ENCODE measurements around the gene MBOAT7. TPM values are rescaled to one million over a fixed set of nuclear protein-coding genes. Genes with fewer than 3 reads are reported as not detected.

MBOAT7 gene
- total RNA-seq, 1 donor, result 30.3 TPM

- Histone ChIP-seq H3K9me3 (ENCODE audit: low read depth, low read length) (no peaks in the 10 kb centered on the region), H3K4me3 (ENCODE audit: low read length) (no peak overlapping the region), H3K27me3 (ENCODE audit: insufficient read depth, low read length) (no peaks in the 10 kb centered on the region), H3K4me1 (ENCODE audit: insufficient read depth, low read length) (peaks cover 54% of the 10 kb centered on the region)
These were observed 24.2 kb downstream of the MBOAT7 start for GRCh38 chr19:54165222-54165621.

- H3K4me3 ChIP-seq (ENCODE audit: low read length), result no peak overlapping the region
- H3K4me1 ChIP-seq (ENCODE audit: insufficient read depth, low read length), result peaks cover 57% of the 10 kb centered on the region
- no peaks in the 10 kb centered on the region for H3K27me3 ChIP-seq (ENCODE audit: insufficient read depth, low read length)
- H3K9me3 ChIP-seq (ENCODE audit: low read depth, low read length), result no peaks in the 10 kb centered on the region
These were observed 24.9 kb downstream of the MBOAT7 start for GRCh38 chr19:54164369-54165068.

- Histone ChIP-seq H3K27me3 (ENCODE audit: insufficient read depth, low read length) (no peaks in the 10 kb centered on the region), H3K4me1 (ENCODE audit: insufficient read depth, low read length) (peaks cover 63% of the 10 kb centered on the region), H3K4me3 (ENCODE audit: low read length) (peak overlapping the region; percentile 15), H3K9me3 (ENCODE audit: low read depth, low read length) (no peaks in the 10 kb centered on the region)
These were observed 26.5 kb downstream of the MBOAT7 start for GRCh38 chr19:54162884-54163283.

GRCh38 chr19:54162241-54162805 lies 27.1 kb downstream of the MBOAT7 start:
- Histone ChIP-seq H3K4me1 (ENCODE audit: insufficient read depth, low read length) (peaks cover 63% of the 10 kb centered on the region), H3K9me3 (ENCODE audit: low read depth, low read length) (no peaks in the 10 kb centered on the region), H3K4me3 (ENCODE audit: low read length) (peak overlapping the region; percentile 15), H3K27me3 (ENCODE audit: insufficient read depth, low read length) (no peaks in the 10 kb centered on the region)

- Histone ChIP-seq H3K4me1 (ENCODE audit: insufficient read depth, low read length) (peaks cover 63% of the 10 kb centered on the region), H3K4me3 (ENCODE audit: low read length) (no peak overlapping the region), H3K27me3 (ENCODE audit: insufficient read depth, low read length) (no peaks in the 10 kb centered on the region), H3K9me3 (ENCODE audit: low read depth, low read length) (no peaks in the 10 kb centered on the region)
These were observed 28.5 kb downstream of the MBOAT7 start for GRCh38 chr19:54160854-54161253.

- H3K9me3 ChIP-seq (ENCODE audit: low read depth, low read length), result no peaks in the 10 kb centered on the region
- peaks cover 63% of the 10 kb centered on the region for H3K4me1 ChIP-seq (ENCODE audit: insufficient read depth, low read length)
- no peaks in the 10 kb centered on the region for H3K27me3 ChIP-seq (ENCODE audit: insufficient read depth, low read length)
- peak overlapping the region; percentile 42 for H3K4me3 ChIP-seq (ENCODE audit: low read length)
These were observed 29.1 kb downstream of the MBOAT7 start for GRCh38 chr19:54160182-54160811.

- Histone ChIP-seq H3K4me3 (ENCODE audit: low read length) (peak within 1 kb of the TSS; percentile 67), H3K4me1 (ENCODE audit: insufficient read depth, low read length) (peaks cover 57% of the 10 kb centered on the region), H3K27me3 (ENCODE audit: insufficient read depth, low read length) (no peaks in the 10 kb centered on the region), H3K9me3 (ENCODE audit: low read depth, low read length) (no peaks in the 10 kb centered on the region)
These were observed 29.8 kb downstream of the MBOAT7 start, which contains the start of gene LENG1 for GRCh38 chr19:54159352-54160181. LENG1 (minus strand) TSS chr19:54159721; CDS start chr19:54159695, 26 bp downstream.

- Histone ChIP-seq H3K4me1 (ENCODE audit: insufficient read depth, low read length) (peaks cover 50% of the 10 kb centered on the region), H3K27me3 (ENCODE audit: insufficient read depth, low read length) (no peaks in the 10 kb centered on the region), H3K4me3 (ENCODE audit: low read length) (peak overlapping the region; percentile 67), H3K9me3 (ENCODE audit: low read depth, low read length) (no peaks in the 10 kb centered on the region)
These were observed 30.5 kb downstream of the MBOAT7 start for GRCh38 chr19:54158812-54159351.

GRCh38 chr19:54156953-54157352 lies 32.4 kb downstream of the MBOAT7 start:
- Histone ChIP-seq H3K9me3 (ENCODE audit: low read depth, low read length) (no peaks in the 10 kb centered on the region), H3K27me3 (ENCODE audit: insufficient read depth, low read length) (no peaks in the 10 kb centered on the region), H3K4me3 (ENCODE audit: low read length) (no peak overlapping the region), H3K4me1 (ENCODE audit: insufficient read depth, low read length) (peaks cover 33% of the 10 kb centered on the region)

- Histone ChIP-seq H3K4me1 (ENCODE audit: insufficient read depth, low read length) (peaks cover 29% of the 10 kb centered on the region), H3K27me3 (ENCODE audit: insufficient read depth, low read length) (no peaks in the 10 kb centered on the region), H3K4me3 (ENCODE audit: low read length) (no peak overlapping the region), H3K9me3 (ENCODE audit: low read depth, low read length) (no peaks in the 10 kb centered on the region)
These were observed 32.9 kb downstream of the MBOAT7 start for GRCh38 chr19:54156490-54156889.

- no peaks in the 10 kb centered on the region for H3K27me3 ChIP-seq (ENCODE audit: insufficient read depth, low read length)
- H3K9me3 ChIP-seq (ENCODE audit: low read depth, low read length), result no peaks in the 10 kb centered on the region
- H3K4me1 ChIP-seq (ENCODE audit: insufficient read depth, low read length), result peaks cover 21% of the 10 kb centered on the region
- H3K4me3 ChIP-seq (ENCODE audit: low read length), result no peak overlapping the region
These were observed 33.7 kb downstream of the MBOAT7 start for GRCh38 chr19:54155694-54156093.

- Histone ChIP-seq H3K27me3 (ENCODE audit: insufficient read depth, low read length) (no peaks in the 10 kb centered on the region), H3K9me3 (ENCODE audit: low read depth, low read length) (no peaks in the 10 kb centered on the region), H3K4me3 (ENCODE audit: low read length) (no peak overlapping the region), H3K4me1 (ENCODE audit: insufficient read depth, low read length) (peaks cover 13% of the 10 kb centered on the region)
These were observed 34.6 kb downstream of the MBOAT7 start for GRCh38 chr19:54154603-54155345.

- H3K9me3 ChIP-seq (ENCODE audit: low read depth, low read length), result no peaks in the 10 kb centered on the region
- H3K27me3 ChIP-seq (ENCODE audit: insufficient read depth, low read length), result no peaks in the 10 kb centered on the region
- no peak overlapping the region for H3K4me3 ChIP-seq (ENCODE audit: low read length)
- peaks cover 10% of the 10 kb centered on the region for H3K4me1 ChIP-seq (ENCODE audit: insufficient read depth, low read length)
These were observed 35.6 kb downstream of the MBOAT7 start for GRCh38 chr19:54153731-54154326.

All from mononuclear cell (primary cell).